Neuronal stem cell (in vitro differentiated cells): ENCODE measurements around the gene ADGRL4.

Experiments used
- DNase-seq: peaks from one replicate; pipeline ENCODE4 v3.0.0-alpha.2; 2013; ENCODE audit warnings: low spot score
- H2AFZ ChIP-seq: one replicate; pipeline ENCODE4 v1.6.1; 2013; ENCODE audit warnings: mild to moderate bottlenecking, low read length, inconsistent platforms
- H2AK5ac ChIP-seq: 2 replicates; pipeline ENCODE4 v1.6.1; 2013; ENCODE audit warnings: low read depth, mild to moderate bottlenecking, inconsistent platforms, low read length, moderate library complexity, mixed read lengths
- H2BK120ac ChIP-seq: 2 replicates; pipeline ENCODE4 v1.6.1; 2013; ENCODE audit warnings: low read depth, mild to moderate bottlenecking, inconsistent platforms, low read length, moderate library complexity, mixed read lengths
- H2BK12ac ChIP-seq: one replicate; pipeline ENCODE4 v1.6.1; 2013; ENCODE audit warnings: low read length, inconsistent platforms
- H2BK15ac ChIP-seq: 2 replicates; pipeline ENCODE4 v1.6.1; 2013; ENCODE audit warnings: mild to moderate bottlenecking, low read length, inconsistent platforms, mixed read lengths
- H2BK5ac ChIP-seq: one replicate; pipeline ENCODE4 v1.6.1; 2013; ENCODE audit warnings: inconsistent platforms, mild to moderate bottlenecking, low read length, moderate library complexity
- H3K14ac ChIP-seq: one replicate; pipeline ENCODE4 v1.6.1; 2013; ENCODE audit warnings: low read length, inconsistent platforms
- H3K18ac ChIP-seq: 2 replicates; pipeline ENCODE4 v1.6.1; 2013; ENCODE audit warnings: low read length, inconsistent platforms
- H3K23ac ChIP-seq: 2 replicates; pipeline ENCODE4 v1.6.1; 2013; ENCODE audit warnings: low read depth, mild to moderate bottlenecking, mixed read lengths, low read length, inconsistent platforms; ENCODE audit not compliant: poor library complexity
- H3K27ac ChIP-seq: replicated peaks from 3 replicates; pipeline ENCODE4 v1.5.1; 2013; ENCODE audit warnings: low read length, inconsistent platforms
- H3K27me3 ChIP-seq, 3 experiments: 2 replicates each; pipeline ENCODE4 v1.6.1; 2013; ENCODE audit warnings: low read length in 3 of 3, mild to moderate bottlenecking in 2 of 3, inconsistent platforms in 1 of 3, low read depth in 1 of 3, mixed read lengths in 1 of 3, moderate library complexity in 1 of 3; ENCODE audit not compliant: control insufficient read depth in 3 of 3, insufficient read depth in 3 of 3
- H3K36me3 ChIP-seq, 2 donors: replicated peaks in 1 of 2; 2 replicates each; pipeline ENCODE4 v1.6.1; 2013; ENCODE audit warnings: low read length in 2 of 2; ENCODE audit not compliant: control insufficient read depth in 2 of 2, insufficient read depth in 2 of 2
- H3K4ac ChIP-seq: 2 replicates; pipeline ENCODE4 v1.6.1; 2013; ENCODE audit warnings: inconsistent platforms, mild to moderate bottlenecking, low read length, moderate library complexity
- H3K4me1 ChIP-seq, 2 donors: 1 replicate in 1 of 2; 2 replicates in 1 of 2; pipeline ENCODE4 v1.6.1; 2013; ENCODE audit warnings: low read length in 2 of 2, low read depth in 1 of 2; ENCODE audit not compliant: control insufficient read depth in 2 of 2, insufficient read depth in 1 of 2
- H3K4me2 ChIP-seq: one replicate; pipeline ENCODE4 v1.6.1; 2013; ENCODE audit warnings: mild to moderate bottlenecking, low read length, inconsistent platforms; ENCODE audit not compliant: insufficient read depth, poor library complexity, severe bottlenecking
- H3K4me3 ChIP-seq, 2 donors: 2 replicates each; pipeline ENCODE4 v1.5.1; 2013; ENCODE audit warnings: low read length in 2 of 2, mild to moderate bottlenecking in 2 of 2, inconsistent platforms in 1 of 2, moderate library complexity in 1 of 2
- H3K79me1 ChIP-seq: one replicate; pipeline ENCODE4 v1.6.1; 2013; ENCODE audit warnings: low read depth, mild to moderate bottlenecking, inconsistent platforms, low read length, moderate library complexity
- H3K9ac ChIP-seq: one replicate; pipeline ENCODE4 v1.6.1; 2013; ENCODE audit warnings: mild to moderate bottlenecking, low read depth, low read length, inconsistent platforms; ENCODE audit not compliant: poor library complexity
- H3K9me3 ChIP-seq, 2 donors: replicated peaks in 1 of 2; 2 replicates each; pipeline versions ENCODE3 to v1.6.1; 2013; ENCODE audit warnings: low read length in 2 of 2, mild to moderate bottlenecking in 2 of 2, inconsistent platforms in 1 of 2, low read depth in 1 of 2, mixed read lengths in 1 of 2, moderate library complexity in 1 of 2; ENCODE audit not compliant: control insufficient read depth in 2 of 2, insufficient read depth in 1 of 2
- H4K8ac ChIP-seq: one replicate; pipeline ENCODE4 v1.6.1; 2013; ENCODE audit warnings: low read depth, mild to moderate bottlenecking, inconsistent platforms, low read length, moderate library complexity
- H4K91ac ChIP-seq: one replicate; pipeline ENCODE4 v1.6.1; 2013; ENCODE audit warnings: low read length, low read depth, mild to moderate bottlenecking, inconsistent platforms; ENCODE audit not compliant: poor library complexity
- WGBS, 2 donors: extraction: QIAGEN DNeasy Blood & Tissue Kit; methylation state at CpG; one replicate each; pipeline ENCODE4 v1.1.7; 2013; ENCODE audit warnings: missing lambda C conversion rate in 2 of 2, mixed read lengths in 1 of 2; ENCODE audit not compliant: insufficient read length in 2 of 2, insufficient replicate concordance in 1 of 2; ENCODE audit errors: extremely low coverage in 2 of 2; 5-methylcytosine and 5-hydroxymethylcytosine counted together

ADGRL4 gene

DNA sequence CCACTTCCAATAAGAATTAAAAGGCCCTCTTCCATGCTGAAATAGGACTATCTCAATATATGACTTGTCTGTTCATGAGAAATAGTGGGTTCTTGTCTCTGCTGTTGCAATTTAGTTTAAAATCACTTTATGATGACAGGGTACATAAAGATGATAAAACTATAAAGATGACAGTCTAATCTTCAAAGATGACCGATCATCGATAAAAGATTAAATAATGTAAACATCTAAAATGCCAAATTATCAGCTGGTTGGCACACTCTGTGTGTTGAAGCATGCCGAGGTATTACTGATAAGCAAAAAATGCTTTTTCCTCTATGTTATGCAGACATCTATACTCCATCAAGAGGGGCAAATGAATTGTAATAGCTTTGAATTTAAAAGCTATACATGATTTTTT is 89.5 kb downstream of the ADGRL4 start:
- Histone ChIP-seq H2BK12ac (no peak overlapping the region), H3K23ac (no peak overlapping the region), H2BK5ac (no peak overlapping the region), H3K4me1 (no peaks in the 10 kb centered on the region), H2AK5ac (no peak overlapping the region), H3K27me3 (no peaks in the 10 kb centered on the region), H3K9me3 (no peaks in the 10 kb centered on the region), H3K4me3 (no peak overlapping the region), H2AFZ (no peak overlapping the region), H3K14ac (no peak overlapping the region), H4K8ac (no peak overlapping the region), H2BK120ac (no peak overlapping the region), H3K4me2 (no peak overlapping the region), H3K27ac (no peak overlapping the region), H3K79me1 (no peaks in the 10 kb centered on the region), H3K9ac (no peak overlapping the region), H3K36me3 (no peaks in the 10 kb centered on the region), H3K4ac (no peak overlapping the region), H4K91ac (no peak overlapping the region), H2BK15ac (no peak overlapping the region), H3K18ac (no peak overlapping the region)
- no peak for DNase-seq
- WGBS, 2 donors: no CpG with 5 or more reads among the region's 3 CpGs

DNA sequence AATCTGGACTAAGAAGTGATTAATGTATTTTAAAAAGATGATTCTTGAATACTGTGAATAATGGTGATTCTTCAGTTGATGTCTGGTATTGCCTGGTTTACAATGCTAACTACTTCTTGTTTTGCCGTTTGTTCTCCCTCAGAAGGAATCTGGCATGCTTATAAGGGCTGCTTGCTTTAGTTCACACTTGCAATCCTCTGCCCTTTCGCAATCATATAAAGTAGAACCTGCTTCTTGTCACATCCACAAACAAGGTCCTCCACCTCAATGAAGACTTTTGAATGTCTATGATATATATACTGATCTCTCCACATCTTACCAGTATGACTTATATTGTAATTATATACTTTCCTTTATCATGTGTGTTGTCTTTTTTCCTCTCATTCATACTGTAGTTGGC is 92.6 kb downstream of the ADGRL4 start:
- no peak overlapping the region for H3K4me2 ChIP-seq
- H3K14ac ChIP-seq: no peak overlapping the region
- no peak overlapping the region for H3K27ac ChIP-seq
- no peak overlapping the region for H4K8ac ChIP-seq
- no peak overlapping the region for H3K4ac ChIP-seq
- no peak overlapping the region for H2BK120ac ChIP-seq
- no peak overlapping the region for H3K9ac ChIP-seq
- no peak overlapping the region for H2AFZ ChIP-seq
- H2BK5ac ChIP-seq: no peak overlapping the region
- H4K91ac ChIP-seq: no peak overlapping the region
- no peaks in the 10 kb centered on the region for H3K79me1 ChIP-seq
- no peaks in the 10 kb centered on the region for H3K4me1 ChIP-seq
- H3K36me3 ChIP-seq: no peaks in the 10 kb centered on the region
- H3K18ac ChIP-seq: no peak overlapping the region
- H3K23ac ChIP-seq: no peak overlapping the region
- no peak overlapping the region for H2BK15ac ChIP-seq
- H3K4me3 ChIP-seq: no peak overlapping the region
- no peaks in the 10 kb centered on the region for H3K9me3 ChIP-seq
- no peak for DNase-seq
- H3K27me3 ChIP-seq: no peaks in the 10 kb centered on the region
- H2BK12ac ChIP-seq: no peak overlapping the region
- no CpG with 5 or more reads among the region's 2 CpGs for WGBS, 2 donors
- H2AK5ac ChIP-seq: no peak overlapping the region

DNA sequence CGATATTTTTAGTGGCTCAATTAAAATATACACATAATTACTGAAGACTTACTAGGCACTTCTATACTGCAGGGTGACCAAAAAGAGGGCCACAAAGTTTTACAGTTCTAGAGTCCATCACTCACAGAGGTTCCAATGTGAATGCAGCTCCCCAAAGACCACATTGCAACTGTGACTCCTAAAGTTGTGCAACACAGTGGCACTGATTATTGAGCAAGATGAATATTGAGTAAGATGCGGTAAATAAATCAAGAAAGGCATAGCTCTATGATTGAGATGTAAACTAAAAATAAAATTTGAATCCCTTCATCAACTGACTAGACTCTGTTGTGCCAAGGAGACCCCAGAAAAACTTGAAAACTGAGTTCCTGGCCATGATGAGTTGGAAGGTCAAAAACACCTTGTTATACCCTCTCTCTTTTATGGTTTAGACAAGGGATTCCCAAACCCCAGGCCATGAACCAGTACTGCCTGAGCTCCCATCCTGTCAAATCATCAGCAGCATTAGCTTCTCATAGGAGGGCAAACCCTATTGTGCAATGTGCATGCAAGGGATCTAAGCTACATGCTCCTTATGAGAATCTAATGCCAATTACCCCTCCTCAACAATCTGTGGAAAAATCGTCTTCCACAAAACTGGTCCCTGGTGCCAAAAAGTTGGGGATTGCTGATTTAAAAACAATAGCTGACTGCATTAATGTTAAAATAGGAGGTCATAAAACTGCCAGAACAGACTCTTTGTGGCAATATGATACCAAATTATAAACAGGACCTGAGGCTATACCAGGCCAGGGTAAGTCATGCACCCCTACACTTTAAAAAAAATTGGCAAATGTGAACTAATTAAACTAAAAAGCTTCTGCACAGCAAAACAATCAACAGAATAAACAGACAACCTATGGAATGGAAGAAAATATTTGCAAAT is 94.3 kb downstream of the ADGRL4 start:
- no peak overlapping the region for H4K8ac ChIP-seq
- no CpG with 5 or more reads among the region's 3 CpGs for WGBS, 2 donors
- H3K4me2 ChIP-seq: no peak overlapping the region
- no peak overlapping the region for H3K27ac ChIP-seq
- no peak overlapping the region for H3K4me3 ChIP-seq
- H2BK15ac ChIP-seq: no peak overlapping the region
- no peak overlapping the region for H2AK5ac ChIP-seq
- H3K4me1 ChIP-seq: no peaks in the 10 kb centered on the region
- no peaks in the 10 kb centered on the region for H3K9me3 ChIP-seq
- no peaks in the 10 kb centered on the region for H3K36me3 ChIP-seq
- no peak overlapping the region for H3K14ac ChIP-seq
- no peak overlapping the region for H2AFZ ChIP-seq
- no peak overlapping the region for H2BK12ac ChIP-seq
- no peak overlapping the region for H3K4ac ChIP-seq
- H2BK120ac ChIP-seq: no peak overlapping the region
- H3K18ac ChIP-seq: no peak overlapping the region
- H3K79me1 ChIP-seq: no peaks in the 10 kb centered on the region
- DNase-seq: no peak
- no peak overlapping the region for H3K23ac ChIP-seq
- H2BK5ac ChIP-seq: no peak overlapping the region
- no peak overlapping the region for H3K9ac ChIP-seq
- H4K91ac ChIP-seq: no peak overlapping the region
- H3K27me3 ChIP-seq: no peaks in the 10 kb centered on the region

DNA sequence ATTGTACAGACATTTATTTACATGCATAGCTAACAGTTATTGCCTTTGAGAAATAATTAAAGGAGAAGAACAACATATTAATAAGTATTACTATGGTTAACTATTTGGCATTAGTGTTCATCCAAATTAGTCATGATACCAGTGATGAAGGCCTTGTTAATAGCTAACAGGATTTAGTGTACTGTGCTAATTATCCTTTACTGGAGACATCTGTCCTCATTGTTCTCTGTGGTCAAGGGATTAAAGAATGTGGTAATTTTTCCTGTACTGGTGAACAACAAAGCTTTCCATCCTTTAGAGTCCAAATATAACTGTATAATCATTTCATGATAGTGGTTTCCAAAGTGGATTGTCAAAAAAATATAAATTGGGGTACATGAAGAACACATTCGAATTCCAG is 103.9 kb downstream of the ADGRL4 start:
- no peak overlapping the region for H3K18ac ChIP-seq
- H2AFZ ChIP-seq: no peak overlapping the region
- DNase-seq: no peak
- no peak overlapping the region for H2BK5ac ChIP-seq
- no peak overlapping the region for H2BK12ac ChIP-seq
- H4K8ac ChIP-seq: no peak overlapping the region
- no peak overlapping the region for H3K14ac ChIP-seq
- no peaks in the 10 kb centered on the region for H3K9me3 ChIP-seq
- H3K23ac ChIP-seq: no peak overlapping the region
- H3K9ac ChIP-seq: no peak overlapping the region
- no peak overlapping the region for H2BK15ac ChIP-seq
- no peaks in the 10 kb centered on the region for H3K79me1 ChIP-seq
- no peak overlapping the region for H3K4ac ChIP-seq
- H2AK5ac ChIP-seq: no peak overlapping the region
- H2BK120ac ChIP-seq: no peak overlapping the region
- H3K27me3 ChIP-seq: no peaks in the 10 kb centered on the region
- H4K91ac ChIP-seq: no peak overlapping the region
- no peaks in the 10 kb centered on the region for H3K4me1 ChIP-seq
- WGBS, 2 donors: no CpG with 5 or more reads among the region's 1 CpG
- no peaks in the 10 kb centered on the region for H3K36me3 ChIP-seq
- H3K4me3 ChIP-seq: no peak overlapping the region
- H3K27ac ChIP-seq: no peak overlapping the region
- no peak overlapping the region for H3K4me2 ChIP-seq
